Left renal cortex interstitium (tissue), 4 donors: ENCODE measurements around the gene GDF10. TPM values are rescaled to one million over a fixed set of nuclear protein-coding genes. Genes with fewer than 3 reads are reported as not detected.

ENCODE experiments used
- DNase-seq, 4 donors: peaks; one replicate each; pipeline ENCODE4 v3.0.0-alpha.2; 2013; ENCODE audit warnings: low read depth in 4 of 4, low spot score in 2 of 4, missing footprints in 1 of 4
- polyA plus RNA-seq, 4 donors: library from polyadenylated mRNA; unstranded; fragments of 120-200 nt; gene quantifications; one replicate each; pipeline ENCODE4 v1.2.1, GENCODE V29; 2013; ENCODE audit not compliant: insufficient read length in 4 of 4

The GDF10 gene
- polyA plus RNA-seq, 4 donors = 1.2 to 3.1 (median 1.8) TPM

GRCh38 chr10:47331491-47331890 is 31.5 kb downstream of the GDF10 start:
- no peak for DNase-seq

DNA sequence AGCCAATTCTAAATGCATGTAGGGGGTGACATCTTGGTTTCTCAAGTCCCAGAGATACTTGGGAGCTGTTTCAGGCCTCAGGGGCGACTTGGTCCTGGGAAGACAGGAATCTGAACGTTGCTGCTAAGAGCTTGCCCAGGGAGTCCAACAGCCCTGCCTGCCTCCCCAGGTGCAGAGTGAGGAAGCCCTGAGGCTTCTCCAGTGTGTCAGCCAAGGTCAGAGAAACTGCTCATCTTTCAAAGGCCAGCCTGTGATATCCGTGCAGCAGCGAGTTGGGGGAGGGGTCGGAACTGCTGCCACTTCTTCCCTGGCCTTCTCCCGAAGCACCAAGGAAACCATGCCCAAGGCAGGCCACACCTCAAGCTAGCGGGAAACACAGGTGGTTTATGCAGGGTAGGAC is 32.0 kb downstream of the GDF10 start:
- DNase-seq = no peak

DNA sequence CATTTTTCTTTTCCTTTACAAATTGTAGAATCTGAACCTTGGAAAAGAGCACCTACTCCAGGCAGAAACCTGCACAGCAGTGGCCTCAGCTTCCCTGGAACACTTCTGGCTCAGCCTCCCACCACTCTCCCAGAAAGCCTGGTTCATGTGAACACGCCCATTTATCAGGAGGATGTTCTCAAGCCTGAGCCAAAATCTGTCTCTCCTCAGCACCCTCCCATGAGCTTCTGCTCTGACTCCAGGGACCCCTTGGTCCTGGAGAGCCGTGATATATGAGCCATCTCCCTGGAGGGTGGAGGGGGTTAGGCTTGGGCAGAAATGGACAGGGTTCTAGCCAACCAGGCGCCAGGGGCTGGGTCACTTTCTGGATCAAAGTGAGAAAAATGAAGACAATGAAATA is 32.4 kb downstream of the GDF10 start:
- DNase-seq = no peak

DNA sequence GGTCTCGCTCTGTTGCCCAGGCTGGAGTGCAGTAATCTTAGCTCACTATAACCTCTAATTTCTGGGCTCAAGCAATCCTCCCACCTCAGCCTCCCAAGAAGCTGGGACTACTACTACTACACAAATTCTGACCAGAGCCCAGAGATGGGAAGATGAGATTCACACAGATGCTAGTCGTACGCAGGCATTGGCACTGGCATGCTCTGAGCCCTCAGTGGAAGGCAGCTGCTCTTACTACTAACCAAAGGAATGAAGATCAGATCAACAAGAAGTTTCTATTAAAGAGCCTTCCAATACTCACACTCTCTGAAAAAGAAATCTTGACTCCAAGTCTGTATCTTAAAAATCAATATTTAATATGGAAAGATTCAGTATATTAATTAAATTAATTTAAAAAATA is 32.9 kb downstream of the GDF10 start:
- no peak for DNase-seq

- DNase-seq = no peak
These were observed 33.5 kb downstream of the GDF10 start for GRCh38 chr10:47333532-47333931.

GRCh38 chr10:47334466-47335295 is 34.7 kb downstream of the GDF10 start:
- DNase-seq = no peak

DNA sequence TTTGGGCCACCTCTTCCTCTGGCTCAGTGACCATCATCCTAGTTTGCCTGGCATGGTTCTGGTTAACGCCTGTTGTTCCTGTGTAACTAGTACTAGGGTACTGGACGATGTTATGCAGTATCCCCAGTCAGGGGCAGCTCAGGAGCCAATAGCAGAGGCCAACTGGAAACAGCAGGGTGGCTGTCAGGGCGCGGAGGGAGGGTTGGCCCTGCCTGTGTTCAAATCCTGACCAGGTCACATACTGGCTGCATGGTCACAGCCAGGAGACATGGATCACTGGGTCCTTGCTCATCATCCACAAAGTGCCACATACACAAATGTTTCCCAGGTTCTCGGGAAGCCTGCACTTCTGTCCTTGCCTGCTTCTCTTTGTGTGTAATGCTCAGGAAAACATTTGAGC is 35.9 kb downstream of the GDF10 start:
- DNase-seq = no peak

- no peak for DNase-seq
These were observed 36.6 kb downstream of the GDF10 start for GRCh38 chr10:47336387-47337134.

GRCh38 chr10:47337310-47337709 is 37.3 kb downstream of the GDF10 start:
- no peak for DNase-seq

GRCh38 chr10:47339186-47339735 is 39.3 kb downstream of the GDF10 start:
- DNase-seq = no peak

GRCh38 chr10:47339759-47340607 is 40.0 kb downstream of the GDF10 start:
- DNase-seq = no peak

- DNase-seq = peak in 3 of 4 donors; percentile 14 to 36 (median 34)
These were observed 40.7 kb downstream of the GDF10 start for GRCh38 chr10:47340608-47341170.

DNA sequence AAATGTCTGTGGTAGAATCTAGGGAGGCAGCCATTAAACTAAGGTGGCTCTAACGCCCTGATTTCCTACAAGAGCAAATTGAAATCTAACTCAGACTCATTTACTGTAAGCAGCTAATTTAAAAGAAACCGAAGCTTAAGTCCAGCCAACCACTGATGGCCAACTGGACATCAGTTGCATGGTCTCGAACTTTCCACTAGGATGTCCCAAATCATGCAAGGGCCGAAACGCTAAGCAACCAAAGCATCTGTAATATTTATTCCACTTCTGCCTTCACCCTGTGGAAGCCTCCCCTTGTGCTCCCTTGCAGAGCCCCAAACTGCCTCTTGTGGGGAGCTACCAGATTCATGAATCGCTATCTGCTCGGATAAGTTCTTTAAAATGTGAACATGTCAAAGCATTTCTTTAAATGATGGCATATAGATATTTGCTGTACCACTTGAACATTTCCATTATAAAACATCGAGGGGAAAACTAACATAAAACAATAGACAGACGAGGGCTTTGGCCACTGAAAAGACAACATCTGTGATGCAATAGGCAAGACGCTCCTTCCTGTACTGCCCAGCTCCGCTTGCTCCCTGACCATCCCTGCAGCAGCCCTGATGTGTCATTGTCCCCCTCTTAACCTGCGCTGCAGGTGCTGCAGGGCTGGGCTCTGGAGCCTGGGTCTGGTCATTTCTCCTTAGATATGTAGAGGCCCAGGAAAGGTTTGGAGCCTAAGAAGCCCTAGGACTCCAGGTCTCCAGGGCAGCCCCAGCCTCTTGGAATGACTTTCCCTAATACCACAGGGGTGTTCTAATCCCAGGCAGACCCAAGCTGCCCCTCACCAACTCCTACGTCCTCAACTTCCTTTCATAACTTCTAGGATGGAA is 45.2 kb downstream of the GDF10 start:
- no peak for DNase-seq

GRCh38 chr10:47346581-47347302 is 46.7 kb downstream of the GDF10 start:
- DNase-seq = no peak

GRCh38 chr10:47347303-47347675 is 47.3 kb downstream of the GDF10 start:
- no peak for DNase-seq

- DNase-seq = no peak
These were observed 48.2 kb downstream of the GDF10 start, which contains the start of gene RBP3 for GRCh38 chr10:47348138-47348651. Gene RBP3, plus strand, starts transcription at chr10:47348363. Its CDS starts 122 bp downstream, at chr10:47348485.

DNA sequence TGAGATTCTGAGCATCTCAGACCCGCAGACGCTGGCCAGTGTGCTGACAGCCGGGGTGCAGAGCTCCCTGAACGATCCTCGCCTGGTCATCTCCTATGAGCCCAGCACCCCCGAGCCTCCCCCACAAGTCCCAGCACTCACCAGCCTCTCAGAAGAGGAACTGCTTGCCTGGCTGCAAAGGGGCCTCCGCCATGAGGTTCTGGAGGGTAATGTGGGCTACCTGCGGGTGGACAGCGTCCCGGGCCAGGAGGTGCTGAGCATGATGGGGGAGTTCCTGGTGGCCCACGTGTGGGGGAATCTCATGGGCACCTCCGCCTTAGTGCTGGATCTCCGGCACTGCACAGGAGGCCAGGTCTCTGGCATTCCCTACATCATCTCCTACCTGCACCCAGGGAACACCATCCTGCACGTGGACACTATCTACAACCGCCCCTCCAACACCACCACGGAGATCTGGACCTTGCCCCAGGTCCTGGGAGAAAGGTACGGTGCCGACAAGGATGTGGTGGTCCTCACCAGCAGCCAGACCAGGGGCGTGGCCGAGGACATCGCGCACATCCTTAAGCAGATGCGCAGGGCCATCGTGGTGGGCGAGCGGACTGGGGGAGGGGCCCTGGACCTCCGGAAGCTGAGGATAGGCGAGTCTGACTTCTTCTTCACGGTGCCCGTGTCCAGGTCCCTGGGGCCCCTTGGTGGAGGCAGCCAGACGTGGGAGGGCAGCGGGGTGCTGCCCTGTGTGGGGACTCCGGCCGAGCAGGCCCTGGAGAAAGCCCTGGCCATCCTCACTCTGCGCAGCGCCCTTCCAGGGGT is 48.9 kb downstream of the GDF10 start:
- no peak for DNase-seq

DNA sequence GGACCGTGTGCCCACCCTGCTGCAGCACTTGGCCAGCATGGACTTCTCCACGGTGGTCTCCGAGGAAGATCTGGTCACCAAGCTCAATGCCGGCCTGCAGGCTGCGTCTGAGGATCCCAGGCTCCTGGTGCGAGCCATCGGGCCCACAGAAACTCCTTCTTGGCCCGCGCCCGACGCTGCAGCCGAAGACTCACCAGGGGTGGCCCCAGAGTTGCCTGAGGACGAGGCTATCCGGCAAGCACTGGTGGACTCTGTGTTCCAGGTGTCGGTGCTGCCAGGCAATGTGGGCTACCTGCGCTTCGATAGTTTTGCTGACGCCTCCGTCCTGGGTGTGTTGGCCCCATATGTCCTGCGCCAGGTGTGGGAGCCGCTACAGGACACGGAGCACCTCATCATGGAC is 49.5 kb downstream of the GDF10 start:
- DNase-seq = no peak
